ENCODE measurements around the gene SPPL3. TPM values are rescaled to one million over a fixed set of nuclear protein-coding genes. Genes with fewer than 3 reads are reported as not detected.

Gene SPPL3
- total RNA-seq, 2 experiments from 2014 or later, result 24.7 to 27.6 TPM

DNA sequence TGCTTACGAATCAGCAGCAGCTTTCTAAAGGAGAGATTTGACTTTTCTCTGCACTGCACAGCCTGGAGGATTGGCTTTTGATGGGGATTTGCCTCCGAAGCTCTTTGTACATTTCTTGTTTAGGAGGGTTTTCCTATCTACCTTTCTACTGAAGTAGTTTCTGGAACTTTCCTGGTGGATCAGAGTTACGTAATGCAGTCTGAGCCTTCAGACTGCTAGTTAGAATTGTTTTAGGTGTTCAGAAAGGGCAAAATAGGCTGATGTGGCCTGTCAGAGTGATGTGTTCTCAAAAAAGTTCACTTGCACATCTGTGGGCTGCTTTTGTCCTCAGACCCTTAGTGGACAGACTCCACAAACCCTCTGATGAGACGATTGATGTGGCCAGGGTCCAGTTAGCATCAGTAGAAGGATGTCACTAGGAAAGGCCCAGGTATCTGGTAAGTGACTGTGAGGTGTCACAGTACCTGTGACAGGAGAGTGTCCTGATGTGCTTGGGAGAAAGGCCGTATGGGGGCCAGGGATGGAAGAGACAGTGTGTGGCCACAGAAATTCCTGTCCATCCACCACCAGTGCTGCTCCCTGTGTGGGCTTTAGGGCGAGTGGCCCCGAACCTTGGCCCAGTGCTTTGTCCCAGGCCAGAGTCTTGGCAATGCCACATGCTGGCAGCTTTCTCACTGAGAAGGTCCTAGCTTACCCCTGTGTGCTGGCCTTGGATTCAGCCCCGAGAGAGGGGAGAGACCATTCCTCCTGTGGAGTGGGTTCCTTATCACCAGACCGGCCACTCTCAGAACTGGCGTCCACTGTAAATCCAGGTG lies 183.0 kb downstream of the SPPL3 start:
- H3K27ac Mint-ChIP-seq, result no peak overlapping the region
- H3K9me3 Mint-ChIP-seq, result no peaks in the 10 kb centered on the region
- DNase-seq, result no peak
- H3K36me3 Mint-ChIP-seq, result peaks cover 24% of the 10 kb centered on the region
- H3K27me3 Mint-ChIP-seq, result no peaks in the 10 kb centered on the region
- H3K4me1 Mint-ChIP-seq, result peaks cover 20% of the 10 kb centered on the region
- no peak overlapping the region for H3K4me3 Mint-ChIP-seq

DNA sequence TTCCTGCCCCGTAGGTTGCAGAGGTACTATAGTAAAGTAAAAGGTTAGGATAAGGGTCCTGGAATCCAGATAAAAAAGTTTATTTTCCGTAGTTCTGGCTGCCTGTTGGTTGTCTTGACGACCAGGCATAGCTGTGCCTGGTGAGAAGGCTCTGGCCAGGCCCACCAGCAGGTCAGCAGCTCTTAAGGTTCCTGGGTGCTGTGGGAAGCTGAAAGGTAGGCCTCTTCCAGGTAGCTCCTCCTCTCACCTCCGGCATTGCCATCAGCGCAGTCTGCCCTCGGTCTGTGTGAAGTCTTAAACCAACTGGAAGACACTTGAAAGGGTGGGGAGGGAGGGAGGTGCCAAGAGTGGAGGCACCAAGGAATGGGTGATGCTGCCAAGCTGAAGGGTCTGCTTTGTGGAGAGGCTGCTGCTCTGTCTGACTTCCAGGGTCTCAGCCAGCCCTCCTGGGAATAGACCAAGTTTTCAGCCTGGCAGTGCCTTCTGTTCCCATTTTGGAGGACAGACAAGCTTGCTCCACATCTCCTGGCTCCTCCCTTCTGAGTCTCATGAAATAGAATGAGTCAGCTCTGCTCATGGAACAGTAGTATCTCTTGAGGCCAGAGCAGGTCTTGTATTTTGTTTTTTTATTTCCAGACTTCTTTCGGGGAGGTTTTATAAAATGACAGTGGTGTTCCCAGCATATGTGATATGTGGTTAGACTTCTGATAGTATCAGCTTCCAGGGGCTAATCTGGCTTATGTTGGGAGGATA lies 183.7 kb downstream of the SPPL3 start:
- H3K9me3 Mint-ChIP-seq, result no peaks in the 10 kb centered on the region
- peaks cover 16% of the 10 kb centered on the region for H3K4me1 Mint-ChIP-seq
- no peak for DNase-seq
- H3K36me3 Mint-ChIP-seq, result peaks cover 25% of the 10 kb centered on the region
- no peak overlapping the region for H3K4me3 Mint-ChIP-seq
- no peak overlapping the region for H3K27ac Mint-ChIP-seq
- no peaks in the 10 kb centered on the region for H3K27me3 Mint-ChIP-seq

DNA sequence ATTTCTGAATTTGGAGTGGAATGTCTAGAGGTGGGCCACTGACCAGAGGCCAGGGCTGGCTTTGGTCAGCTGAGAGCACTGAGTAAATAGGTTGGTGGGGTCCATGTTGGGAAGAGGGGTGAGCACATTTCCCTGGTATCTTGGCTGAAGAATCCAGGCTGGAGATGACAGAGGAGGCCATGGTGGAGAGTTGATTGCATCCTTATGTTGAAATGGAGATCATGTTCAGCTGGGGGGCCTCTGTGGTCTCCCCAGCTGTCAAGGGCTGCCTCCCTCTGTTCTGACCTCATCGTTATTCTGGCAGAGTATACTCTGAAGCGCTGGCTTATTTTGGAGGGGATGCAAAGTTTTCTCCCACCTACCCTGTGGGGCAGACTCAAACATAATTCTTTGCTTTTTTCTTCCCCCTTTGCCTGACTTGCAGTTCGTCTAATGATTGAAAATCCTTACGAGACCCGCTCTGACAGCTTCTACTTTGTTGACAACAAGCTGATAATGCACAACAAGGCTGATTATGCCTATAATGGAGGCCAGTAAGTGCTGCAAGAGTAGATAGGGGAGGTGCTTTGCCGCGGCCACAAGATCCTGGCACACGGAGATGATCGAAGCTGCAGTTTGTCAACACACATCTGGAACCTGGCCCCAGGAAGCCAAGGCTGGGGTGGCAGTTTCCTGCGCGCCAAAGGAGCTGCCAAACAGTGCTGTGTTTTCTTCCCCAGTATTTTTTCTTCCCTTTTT lies 184.5 kb downstream of the SPPL3 start:
- no peak for DNase-seq
- H3K36me3 Mint-ChIP-seq, result peaks cover 26% of the 10 kb centered on the region

DNA sequence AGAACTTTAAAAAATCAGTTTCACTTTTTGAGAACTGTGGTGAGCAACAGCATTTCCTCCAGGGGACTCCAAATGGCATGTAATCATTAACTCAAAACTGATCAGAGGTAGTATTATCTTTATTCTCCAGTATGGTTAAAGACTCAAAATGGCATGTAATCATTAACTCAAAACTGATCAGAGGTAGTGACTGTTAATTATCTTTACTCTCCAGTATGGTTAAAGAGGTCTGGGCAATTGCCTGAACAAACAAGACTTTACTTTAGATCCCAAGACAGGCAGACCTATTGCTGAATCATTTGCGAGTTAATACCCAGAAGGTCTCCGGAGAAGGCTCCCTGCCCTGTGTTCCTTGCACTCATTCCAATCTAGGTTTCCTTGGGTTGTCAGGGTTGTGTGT lies 185.1 kb downstream of the SPPL3 start:
- no peak for DNase-seq
- H3K36me3 Mint-ChIP-seq, result peaks cover 27% of the 10 kb centered on the region

More for the DNA sequence above, 184.5 kb downstream of the SPPL3 start:
- Mint-ChIP-seq H3K27me3 (no peaks in the 10 kb centered on the region), H3K4me3 (no peak overlapping the region), H3K27ac (no peak overlapping the region), H3K4me1 (peaks cover 8% of the 10 kb centered on the region), H3K9me3 (no peaks in the 10 kb centered on the region)

DNA sequence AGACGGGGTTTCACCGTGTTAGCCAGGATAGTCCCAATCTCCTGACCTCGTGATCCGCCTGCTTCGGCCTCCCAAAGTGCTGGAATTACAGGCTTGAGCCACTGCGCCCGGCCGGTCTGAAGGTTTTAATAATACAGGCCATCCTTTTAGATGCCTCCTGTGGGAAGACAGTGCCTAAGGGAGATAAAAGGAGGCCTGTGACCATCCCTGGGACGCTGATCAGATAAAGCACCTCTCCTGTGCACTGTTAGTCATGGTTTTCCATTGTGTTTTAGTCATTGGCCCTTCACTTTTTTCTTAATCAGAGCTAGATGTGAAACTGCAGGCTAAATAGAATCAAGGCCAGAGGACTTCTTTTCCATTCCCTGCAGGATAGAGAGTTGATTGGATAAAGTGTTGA lies 186.1 kb downstream of the SPPL3 start:
- no peak overlapping the region for H3K27ac Mint-ChIP-seq
- peaks cover 31% of the 10 kb centered on the region for H3K36me3 Mint-ChIP-seq
- no peaks in the 10 kb centered on the region for H3K27me3 Mint-ChIP-seq
- no peaks in the 10 kb centered on the region for H3K9me3 Mint-ChIP-seq
- no peak overlapping the region for H3K4me3 Mint-ChIP-seq
- DNase-seq, result no peak
- peaks cover 13% of the 10 kb centered on the region for H3K4me1 Mint-ChIP-seq

More for the DNA sequence above, 185.1 kb downstream of the SPPL3 start:
- no peaks in the 10 kb centered on the region for H3K9me3 Mint-ChIP-seq
- H3K4me3 Mint-ChIP-seq, result no peak overlapping the region
- no peaks in the 10 kb centered on the region for H3K27me3 Mint-ChIP-seq
- H3K4me1 Mint-ChIP-seq, result peaks cover 7% of the 10 kb centered on the region
- H3K27ac Mint-ChIP-seq, result no peak overlapping the region

DNA sequence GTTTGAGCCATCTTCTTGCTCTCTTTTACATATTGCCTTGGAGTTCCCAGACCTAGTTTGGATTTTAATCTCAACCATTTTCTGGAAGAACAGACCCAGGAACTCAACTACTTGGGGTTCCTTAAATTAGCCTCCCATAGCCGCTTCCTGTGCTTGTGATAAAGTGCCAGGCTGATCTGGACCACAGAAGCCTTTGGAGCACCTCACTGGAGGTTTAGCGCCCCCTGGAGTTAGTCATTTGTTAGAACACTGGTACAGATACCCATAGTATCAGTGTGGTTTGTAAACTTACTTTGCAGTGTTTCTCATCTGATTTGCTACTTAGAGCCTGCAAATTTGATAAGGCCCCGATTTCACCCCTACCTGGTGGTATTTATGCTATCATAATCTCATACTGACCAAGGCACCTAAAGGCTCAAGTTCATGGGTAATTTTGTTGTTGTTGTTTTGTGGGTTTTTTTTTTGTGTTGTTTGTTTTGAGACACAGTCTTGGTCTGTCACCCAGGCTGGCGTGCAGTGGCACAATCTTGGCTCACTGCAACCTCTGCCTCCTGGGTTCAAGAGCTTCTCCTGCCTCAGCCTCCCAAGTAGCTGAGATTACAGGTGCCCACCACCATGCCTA lies 190.2 kb downstream of the SPPL3 start:
- no peak overlapping the region for H3K4me3 Mint-ChIP-seq
- peaks cover 34% of the 10 kb centered on the region for H3K4me1 Mint-ChIP-seq
- H3K36me3 Mint-ChIP-seq, result peaks cover 24% of the 10 kb centered on the region
- DNase-seq, result peak; percentile 61
- H3K27me3 Mint-ChIP-seq, result no peaks in the 10 kb centered on the region
- no peaks in the 10 kb centered on the region for H3K9me3 Mint-ChIP-seq
- no peak overlapping the region for H3K27ac Mint-ChIP-seq

DNA sequence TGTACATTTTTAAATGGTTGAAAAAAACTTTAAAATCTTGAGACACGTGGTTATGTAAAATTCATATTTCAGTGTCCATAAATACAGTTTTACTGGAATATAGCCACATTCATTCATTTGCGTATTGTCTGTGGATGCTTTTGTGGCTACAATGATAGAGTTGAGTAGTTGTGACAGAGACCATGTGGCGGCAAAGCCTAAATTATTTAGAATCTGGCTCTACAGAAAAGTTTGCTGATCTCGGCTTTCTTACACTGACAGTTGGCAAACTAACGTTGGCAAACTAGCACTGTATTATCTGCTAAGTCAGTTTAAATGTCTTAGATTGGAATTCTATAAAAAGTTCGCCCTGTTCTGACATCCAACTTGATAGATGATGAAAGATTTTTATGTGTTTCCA lies 191.5 kb downstream of the SPPL3 start:
- Mint-ChIP-seq H3K9me3 (no peaks in the 10 kb centered on the region), H3K4me3 (no peak overlapping the region), H3K4me1 (peaks cover 28% of the 10 kb centered on the region), H3K27ac (no peak overlapping the region), H3K27me3 (no peaks in the 10 kb centered on the region), H3K36me3 (peaks cover 20% of the 10 kb centered on the region)
- no peak for DNase-seq

Other genes starting within 250 kb of the SPPL3 start
- 10 to 100 TPM; 93.1 to 99.5 TPM for gene MLEC, start 217.2 kb downstream of the SPPL3 start, total RNA-seq
- gene UNC119B, start 193.9 kb downstream of the SPPL3 start, total RNA-seq, result 10 to 100 TPM; 24.1 to 25.5 TPM
- 10 to 100 TPM; 11.4 to 13.4 TPM for gene ACADS, start 178.5 kb downstream of the SPPL3 start, total RNA-seq
- gene HNF1A, start 74.2 kb upstream of the SPPL3 start, total RNA-seq, result not detected
- gene C12orf43, start 112.1 kb upstream of the SPPL3 start, total RNA-seq, result 10 to 100 TPM; 32.4 to 35.8 TPM
- 10 to 100 TPM; 16.9 to 17.2 TPM for gene OASL, start 134.9 kb upstream of the SPPL3 start, total RNA-seq
- gene P2RX7, start 228.5 kb upstream of the SPPL3 start, total RNA-seq, result 1 to 10 TPM; 3.6 to 3.9 TPM